ENCODE results near the gene GPRIN2.

DNA sequence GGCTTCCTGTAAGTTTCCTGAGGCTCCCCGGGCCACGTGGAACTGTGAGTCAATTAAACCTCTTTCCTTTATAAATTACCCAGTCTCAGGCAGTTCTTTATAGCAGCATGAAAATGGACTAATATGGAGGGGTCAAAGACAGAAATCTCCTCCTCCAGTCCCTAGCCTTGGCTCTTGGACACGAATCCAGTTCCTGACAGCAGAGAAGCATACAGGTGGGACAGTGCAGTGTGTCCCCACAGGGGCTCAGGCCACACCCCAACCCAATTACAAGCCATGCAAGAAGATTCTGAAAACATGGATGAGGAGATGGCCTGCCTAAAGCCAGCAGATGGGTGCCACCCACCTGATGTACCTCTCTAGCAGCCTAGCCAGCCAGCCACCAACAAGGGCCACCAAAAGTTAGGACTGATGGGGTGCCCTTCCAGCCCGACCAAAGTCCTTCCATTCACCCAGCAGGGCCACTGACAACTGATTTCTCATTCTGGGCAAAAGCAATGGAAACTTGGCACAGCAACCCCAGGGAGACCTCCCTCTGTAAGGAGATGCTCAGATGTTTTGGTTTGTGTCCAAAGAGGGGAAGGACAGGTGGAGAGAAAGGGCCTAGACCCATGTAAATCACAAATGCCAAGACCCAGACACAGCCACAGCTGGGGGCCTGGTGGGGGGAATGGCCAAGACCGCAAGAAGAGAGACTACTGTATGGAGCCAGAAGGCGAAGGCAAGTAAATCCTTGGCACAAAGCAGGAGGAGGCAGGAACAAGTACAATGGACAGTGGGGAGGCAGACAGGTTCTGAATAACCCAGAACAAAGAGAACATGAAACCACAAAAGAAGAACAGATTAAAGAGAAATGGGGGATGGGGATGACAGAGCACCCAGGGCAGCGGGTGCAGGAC is 13.6 kb downstream of the GPRIN2 start:
- TF ChIP-seq CTCF (conservative IDR thresholded peaks at IDR 0.05; ENCODE audit: low read depth, low read length), result no peak
- TF ChIP-seq EZH2 (IDR thresholded peaks at IDR 0.05; ENCODE audit: low read length, unreplicated experiment), result no peak
- no peak for TF ChIP-seq EZH2phosphoT487 (IDR thresholded peaks at IDR 0.05; ENCODE audit: borderline replicate concordance, low read length)

Measured in PC-3 (cell line).